Measurements from ENCODE around the gene GRN. TPM values are rescaled to one million over a fixed set of nuclear protein-coding genes. Genes with fewer than 3 reads are reported as not detected.

Gene GRN
- total RNA-seq, 4 donors from 2014 or later: 169 to 313 (median 260) TPM

DNA sequence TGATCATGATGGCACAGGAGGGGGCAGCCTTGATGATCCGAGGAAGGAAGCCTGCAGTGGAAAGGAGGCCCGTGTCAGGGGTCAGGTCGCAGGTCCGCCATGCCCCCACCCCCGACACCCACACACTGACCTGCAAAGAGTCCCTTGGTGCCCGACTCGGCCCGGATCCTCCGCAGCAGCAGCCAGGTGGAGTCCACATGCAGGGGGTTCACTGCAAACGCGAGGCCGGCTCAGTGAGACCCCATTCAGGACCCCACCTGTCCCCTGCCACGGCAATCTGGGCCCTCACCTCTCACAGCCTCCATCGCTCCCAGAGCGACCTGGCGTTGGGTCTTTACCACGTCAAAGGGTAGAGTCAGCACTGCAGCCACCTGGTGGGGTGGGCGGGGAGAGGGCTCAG, 25.0 kb upstream of the GRN start:
- H3K27ac ChIP-seq (replicated peaks in 1 of 4): no peak overlapping the region
- peaks cover 13 to 38% (median 33%) of the 10 kb centered on the region in 4 donors for H3K4me1 ChIP-seq
- H3K4me3 ChIP-seq: no peak overlapping the region
- intact Hi-C loops (cut with DNase I): no loop called here
- WGBS: 85% methylated on average over 6 of the region's 18 CpGs
- DNase-seq (ENCODE audit: extremely low spot score): no peak
- TF ChIP-seq, protein P1, sequence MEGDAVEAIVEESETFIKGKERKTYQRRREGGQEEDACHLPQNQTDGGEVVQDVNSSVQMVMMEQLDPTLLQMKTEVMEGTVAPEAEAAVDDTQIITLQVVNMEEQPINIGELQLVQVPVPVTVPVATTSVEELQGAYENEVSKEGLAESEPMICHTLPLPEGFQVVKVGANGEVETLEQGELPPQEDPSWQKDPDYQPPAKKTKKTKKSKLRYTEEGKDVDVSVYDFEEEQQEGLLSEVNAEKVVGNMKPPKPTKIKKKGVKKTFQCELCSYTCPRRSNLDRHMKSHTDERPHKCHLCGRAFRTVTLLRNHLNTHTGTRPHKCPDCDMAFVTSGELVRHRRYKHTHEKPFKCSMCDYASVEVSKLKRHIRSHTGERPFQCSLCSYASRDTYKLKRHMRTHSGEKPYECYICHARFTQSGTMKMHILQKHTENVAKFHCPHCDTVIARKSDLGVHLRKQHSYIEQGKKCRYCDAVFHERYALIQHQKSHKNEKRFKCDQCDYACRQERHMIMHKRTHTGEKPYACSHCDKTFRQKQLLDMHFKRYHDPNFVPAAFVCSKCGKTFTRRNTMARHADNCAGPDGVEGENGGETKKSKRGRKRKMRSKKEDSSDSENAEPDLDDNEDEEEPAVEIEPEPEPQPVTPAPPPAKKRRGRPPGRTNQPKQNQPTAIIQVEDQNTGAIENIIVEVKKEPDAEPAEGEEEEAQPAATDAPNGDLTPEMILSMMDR (IDR thresholded peaks at IDR 0.05): no peak
- TF ChIP-seq EP300 (IDR thresholded peaks at IDR 0.05): no peak
- no peak for TF ChIP-seq POLR2A (IDR thresholded peaks at IDR 0.05; ENCODE audit: low read depth)
- TF ChIP-seq POLR2AphosphoS5 (IDR thresholded peaks at IDR 0.05): no peak
- H3K9me3 ChIP-seq: no peaks in the 10 kb centered on the region
- peaks cover 5 to 31% (median 25%) of the 10 kb centered on the region in 4 donors for H3K27me3 ChIP-seq
- peaks cover 24 to 39% (median 37%) of the 10 kb centered on the region in 4 donors for H3K36me3 ChIP-seq

DNA sequence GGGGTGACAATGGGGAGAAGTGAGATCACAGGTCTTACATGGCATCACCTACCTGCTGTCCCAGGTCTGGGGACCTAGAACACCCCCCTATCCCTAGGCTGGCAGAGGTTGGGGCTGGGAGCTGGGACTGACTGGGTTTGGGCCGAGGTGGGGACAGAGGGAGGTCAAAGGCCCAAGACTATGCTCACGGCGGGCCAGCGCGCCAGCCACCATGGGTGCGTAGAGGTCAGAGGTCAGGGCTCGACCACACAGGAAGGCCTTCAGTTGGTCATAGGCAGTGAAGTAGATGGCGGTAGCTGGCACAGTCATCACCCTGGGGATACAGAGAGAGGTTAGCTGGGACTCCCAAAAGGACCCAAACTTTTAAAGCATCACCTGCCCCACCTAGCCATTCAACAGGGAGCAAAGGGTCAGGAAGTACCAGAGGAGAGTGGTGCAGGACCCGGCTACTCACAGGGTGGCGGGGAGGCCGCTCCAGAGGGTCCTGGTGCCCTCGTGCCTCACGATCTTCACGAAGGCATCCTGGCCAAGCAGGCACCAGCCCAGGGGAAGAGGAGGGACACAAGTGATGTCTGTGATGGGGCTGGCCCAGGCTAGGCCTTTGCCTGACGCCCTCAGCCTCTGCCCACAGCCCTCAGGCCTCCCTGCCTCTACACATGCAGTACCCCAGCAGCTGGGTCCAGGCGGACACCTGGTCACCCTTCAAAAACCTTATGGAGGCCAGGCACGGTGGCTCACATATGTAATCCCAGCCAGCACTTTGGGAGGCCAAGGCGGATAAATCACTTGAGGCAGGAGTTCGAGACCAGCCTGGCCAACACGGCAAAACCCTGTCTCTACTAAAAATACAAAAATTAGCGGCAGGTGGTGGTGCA, 23.6 kb upstream of the GRN start:
- intact Hi-C loops (cut with DNase I): no loop called here
- Histone ChIP-seq H3K9me3 (no peaks in the 10 kb centered on the region), H3K36me3 (peaks cover 24 to 39% (median 37%) of the 10 kb centered on the region in 4 donors), H3K4me1 (peaks cover 21 to 38% (median 35%) of the 10 kb centered on the region in 4 donors), H3K27me3 (peaks cover 1 to 17% (median 12%) of the 10 kb centered on the region in 4 donors), H3K4me3 (no peak overlapping the region), H3K27ac (replicated peaks in 1 of 4) (no peak overlapping the region)
- TF ChIP-seq EP300 (IDR thresholded peaks at IDR 0.05) (no peak), POLR2A (IDR thresholded peaks at IDR 0.05; ENCODE audit: low read depth) (no peak), POLR2AphosphoS5 (IDR thresholded peaks at IDR 0.05) (no peak)
- TF ChIP-seq, protein P1 (IDR thresholded peaks at IDR 0.05): no peak
- 88% methylated on average over 12 of the region's 21 CpGs for WGBS
- DNase-seq (ENCODE audit: extremely low spot score): no peak

DNA sequence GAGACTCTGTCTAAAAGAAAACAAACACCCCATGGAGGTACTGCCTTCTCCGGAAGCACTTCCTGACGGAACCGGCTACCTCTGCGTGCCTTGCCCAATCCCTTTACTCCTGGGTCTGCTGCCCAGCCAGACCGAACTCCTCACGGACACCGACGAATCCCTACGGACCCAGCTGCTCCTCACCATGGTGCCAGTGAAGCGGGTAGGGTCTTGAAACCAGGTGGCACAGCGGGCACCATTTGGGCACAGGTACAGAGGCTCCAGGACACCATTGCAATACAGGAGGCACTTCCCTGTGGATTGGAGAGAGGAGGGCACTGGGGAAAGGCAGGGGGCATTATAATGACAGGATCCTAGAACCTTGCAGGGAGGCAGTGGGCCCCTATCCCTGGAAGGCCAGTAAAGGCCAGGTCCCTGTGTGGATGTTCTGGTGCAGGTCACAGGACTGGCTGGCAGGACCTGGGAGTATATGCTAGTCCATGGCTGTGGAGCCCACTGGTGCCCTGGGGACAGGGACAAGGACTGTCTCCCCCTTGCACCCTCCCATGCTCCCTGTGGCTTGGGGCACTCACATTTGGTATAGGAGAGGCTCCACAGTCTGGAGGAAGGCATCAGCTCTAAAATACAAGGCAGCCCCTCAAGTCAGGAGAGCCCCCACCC, 22.7 kb upstream of the GRN start:
- H3K4me1 ChIP-seq: peaks cover 26 to 42% (median 40%) of the 10 kb centered on the region in 4 donors
- DNase-seq (ENCODE audit: extremely low spot score): no peak
- no peak for TF ChIP-seq EP300 (IDR thresholded peaks at IDR 0.05)
- TF ChIP-seq, protein P1 (IDR thresholded peaks at IDR 0.05): no peak
- TF ChIP-seq POLR2AphosphoS5 (IDR thresholded peaks at IDR 0.05): no peak
- no peak for TF ChIP-seq POLR2A (IDR thresholded peaks at IDR 0.05; ENCODE audit: low read depth)
- no peak overlapping the region for H3K4me3 ChIP-seq
- H3K9me3 ChIP-seq: no peaks in the 10 kb centered on the region
- H3K27ac ChIP-seq (replicated peaks in 1 of 4): no peak overlapping the region
- H3K27me3 ChIP-seq: peaks cover 0 to 8% (median 3%) of the 10 kb centered on the region in 4 donors
- H3K36me3 ChIP-seq: peaks cover 24 to 39% (median 37%) of the 10 kb centered on the region in 4 donors
- 91% methylated on average over 11 of the region's 11 CpGs for WGBS
- intact Hi-C loops (cut with DNase I): no loop called here

DNA sequence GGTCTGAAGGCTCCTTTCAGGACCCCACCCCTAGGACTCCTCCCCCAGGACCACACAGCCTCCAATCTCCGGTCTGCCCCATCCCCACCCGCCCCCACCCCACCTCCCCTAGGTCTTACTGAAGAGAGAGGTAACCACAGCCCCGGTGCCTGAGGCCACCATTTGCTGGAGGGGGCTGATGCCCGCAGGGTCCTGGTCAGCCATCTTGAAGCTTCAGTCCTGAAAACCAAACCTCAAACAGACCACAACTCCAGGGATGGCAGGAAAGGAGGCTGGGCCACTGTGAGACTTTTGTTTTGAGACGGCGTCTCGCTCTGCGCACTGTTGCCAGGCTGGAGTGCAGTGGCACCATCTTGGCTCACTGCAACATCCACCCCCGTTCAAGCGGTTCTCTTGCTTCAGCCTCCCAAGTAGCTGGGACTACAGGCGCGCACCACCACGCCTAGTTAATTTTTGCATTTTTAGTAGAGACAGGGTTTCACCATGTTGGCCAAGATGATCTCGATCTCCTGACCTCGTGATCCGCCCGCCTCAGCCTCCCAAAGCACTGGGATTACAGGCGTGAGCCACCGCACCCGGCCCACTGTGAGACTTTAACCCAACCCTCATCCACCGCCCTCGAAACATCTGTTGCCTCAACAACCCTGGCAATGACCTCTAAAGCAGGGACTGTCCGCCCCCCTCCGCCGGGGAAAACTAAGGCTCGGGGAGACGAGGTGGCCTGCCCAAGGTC, 21.6 kb upstream of the GRN start:
- TF ChIP-seq EP300 (IDR thresholded peaks at IDR 0.05) (no peak), POLR2AphosphoS5 (IDR thresholded peaks at IDR 0.05) (no peak), POLR2A (IDR thresholded peaks at IDR 0.05; ENCODE audit: low read depth) (no peak)
- TF ChIP-seq, protein P1 (IDR thresholded peaks at IDR 0.05): no peak
- no peak for DNase-seq (ENCODE audit: extremely low spot score)
- H3K36me3 ChIP-seq: peaks cover 24 to 39% (median 37%) of the 10 kb centered on the region in 4 donors
- intact Hi-C loops (cut with DNase I): loop anchor here (2.0 kb wide), 1 partner anchor 105 kb away; the partner anchor contains the start of gene UBTF
- 64% methylated on average over 20 of the region's 27 CpGs for WGBS
- no peaks in the 10 kb centered on the region for H3K9me3 ChIP-seq
- peak overlapping the region in 2 of 4 donors; percentile 93 to 96 for H3K27ac ChIP-seq (replicated peaks in 1 of 4)
- peaks cover 27 to 42% (median 41%) of the 10 kb centered on the region in 4 donors for H3K4me1 ChIP-seq
- no peaks in the 10 kb centered on the region for H3K27me3 ChIP-seq
- peak overlapping the region; percentile 80 to 100 (median 98) for H3K4me3 ChIP-seq
